ENCODE data around the gene APMAP.
"Not testable (repeated sequence)": the region's sequence is repeated elsewhere in the genome, so short reads cannot be mapped to it uniquely, and the experiment has no call there.

APMAP gene

GRCh38 chr20:24951536-24952083 lies 40.9 kb downstream of the APMAP start:
- DNase-seq (ENCODE audit: low read depth), result no peak

GRCh38 chr20:24950836-24951525 lies 41.6 kb downstream of the APMAP start:
- no peak for DNase-seq (ENCODE audit: low read depth)

- no peak for DNase-seq (ENCODE audit: low read depth)
Observed at GRCh38 chr20:24950128-24950835, 42.3 kb downstream of the APMAP start.

GRCh38 chr20:24949756-24950127 lies 42.8 kb downstream of the APMAP start:
- no peak for DNase-seq (ENCODE audit: low read depth)

GRCh38 chr20:24948939-24949679 lies 43.4 kb downstream of the APMAP start, which contains the start of gene CST7:
Gene CST7, plus strand, starts transcription at chr20:24949269. Its CDS starts 237 bp downstream, at chr20:24949506.
- no peak for DNase-seq (ENCODE audit: low read depth)

GRCh38 chr20:24948396-24948938 lies 44.1 kb downstream of the APMAP start:
- DNase-seq (ENCODE audit: low read depth), result not testable (repeated sequence)

- DNase-seq (ENCODE audit: low read depth), result not testable (repeated sequence)
Observed at GRCh38 chr20:24946376-24946775, 46.2 kb downstream of the APMAP start.

GRCh38 chr20:24943731-24944130 lies 48.8 kb downstream of the APMAP start:
- no peak for DNase-seq (ENCODE audit: low read depth)

GRCh38 chr20:24943196-24943595 lies 49.4 kb downstream of the APMAP start:
- no peak for DNase-seq (ENCODE audit: low read depth)

GRCh38 chr20:24942679-24943078 lies 49.9 kb downstream of the APMAP start:
- no peak for DNase-seq (ENCODE audit: low read depth)

GRCh38 chr20:24939036-24939435 lies 53.5 kb downstream of the APMAP start:
- DNase-seq (ENCODE audit: low read depth), result no peak

GRCh38 chr20:24938498-24938897 lies 54.1 kb downstream of the APMAP start:
- DNase-seq (ENCODE audit: low read depth), result no peak

- DNase-seq (ENCODE audit: low read depth), result no peak
Observed at GRCh38 chr20:24937579-24937978, 55.0 kb downstream of the APMAP start.

GRCh38 chr20:24936526-24937407 lies 55.8 kb downstream of the APMAP start:
- DNase-seq (ENCODE audit: low read depth), result no peak

- DNase-seq (ENCODE audit: low read depth), result no peak
Observed at GRCh38 chr20:24935766-24936525, 56.6 kb downstream of the APMAP start.

GRCh38 chr20:24935140-24935539 lies 57.4 kb downstream of the APMAP start:
- DNase-seq (ENCODE audit: low read depth), result no peak

- no peak for DNase-seq (ENCODE audit: low read depth)
Observed at GRCh38 chr20:24934716-24935115, 57.8 kb downstream of the APMAP start.

- no peak for DNase-seq (ENCODE audit: low read depth)
Observed at GRCh38 chr20:24934101-24934661, 58.4 kb downstream of the APMAP start.

GRCh38 chr20:24933266-24933908 lies 59.2 kb downstream of the APMAP start:
- DNase-seq (ENCODE audit: low read depth), result no peak

GRCh38 chr20:24931893-24932292 lies 60.7 kb downstream of the APMAP start:
- DNase-seq (ENCODE audit: low read depth), result not testable (repeated sequence)

All from GM04503 (cell line).